Right ventricle myocardium inferior (tissue), 1 donor: ENCODE data around the gene ITSN2. TPM values are rescaled to one million over a fixed set of nuclear protein-coding genes. Genes with fewer than 3 reads are reported as not detected.
A peak's percentile ranks its signal among the peaks of the same experiment; 100 is the strongest.
"Not testable (repeated sequence)": the region's sequence is repeated elsewhere in the genome, so short reads cannot be mapped to it uniquely, and the experiment has no call there.

Experiments
- ATAC-seq: fragments of 200-7000 bp; cut with Tn5 transposase; one replicate; pipeline ENCODE4 v1.9.1; 2020; ENCODE audit warnings: mild to moderate bottlenecking, moderate library complexity
- DNase-seq: peaks from one replicate; pipeline ENCODE4 v3.0.0; 2021; ENCODE audit errors: missing footprints
- intact Hi-C: fragments of 100-400 bp; cut with DNase I; formaldehyde crosslinking; loops from one replicate; pipeline ENCODE4 v1.11.0; 2022
- total RNA-seq: library from RNA; stranded (reverse); fragmentation: NEBNext Ultra II Directional; extraction: Animal tissue kit (Norgen Biotek cat#: 25700); gene quantifications from one replicate; pipeline ENCODE4 v1.2.1, GENCODE V29; 2021
- donor health status: DM: no; HTN: yes; CAD: no; lungs with severe emphysema.

ITSN2 gene
- total RNA-seq, 1 donor from 2014 or later, result 41.3 TPM

- no peak for DNase-seq
- intact Hi-C loops, result no loop called here
- no peak for ATAC-seq
These were observed 153.0 kb downstream of the ITSN2 start for GRCh38 chr2:24207359-24207758.

- no peak for DNase-seq
- ATAC-seq, result no peak
- intact Hi-C loops, result no loop called here
These were observed 153.6 kb downstream of the ITSN2 start for GRCh38 chr2:24206714-24207113.

- ATAC-seq (no peak), DNase-seq (no peak)
- intact Hi-C loops, result no loop called here
These were observed 154.1 kb downstream of the ITSN2 start for GRCh38 chr2:24206242-24206641.

- intact Hi-C loops, result no loop called here
- ATAC-seq, result no peak
These were observed 155.2 kb downstream of the ITSN2 start for GRCh38 chr2:24205131-24205530.

GRCh38 chr2:24204505-24204904 is 155.8 kb downstream of the ITSN2 start:
- DNase-seq (no peak), ATAC-seq (no peak)
- intact Hi-C loops, result no loop called here

More at GRCh38 chr2:24205131-24205530, 155.2 kb downstream of the ITSN2 start:
- DNase-seq, result no peak

GRCh38 chr2:24203787-24204150 is 156.6 kb downstream of the ITSN2 start:
- ATAC-seq (no peak), DNase-seq (no peak)
- intact Hi-C loops, result no loop called here

- ATAC-seq (no peak), DNase-seq (no peak)
- intact Hi-C loops, result no loop called here
These were observed 157.1 kb downstream of the ITSN2 start for GRCh38 chr2:24203029-24203786.

GRCh38 chr2:24200799-24201198 is 159.5 kb downstream of the ITSN2 start:
- intact Hi-C loops, result no loop called here
- DNase-seq (no peak), ATAC-seq (no peak)

- DNase-seq, result no peak
- intact Hi-C loops, result no loop called here
- peak; percentile 63 for ATAC-seq
These were observed 160.3 kb downstream of the ITSN2 start for GRCh38 chr2:24199968-24200590.

- intact Hi-C loops, DNase-seq, ATAC-seq: not testable (repeated sequence)
These were observed 163.1 kb downstream of the ITSN2 start for GRCh38 chr2:24197213-24197612.

- DNase-seq, result no peak
- no peak for ATAC-seq
- intact Hi-C loops, result no loop called here
These were observed 168.5 kb downstream of the ITSN2 start for GRCh38 chr2:24191848-24192247.

GRCh38 chr2:24191156-24191555 is 169.2 kb downstream of the ITSN2 start:
- no peak for ATAC-seq
- no peak for DNase-seq
- intact Hi-C loops, result no loop called here

- ATAC-seq, result no peak
- no peak for DNase-seq
These were observed 169.8 kb downstream of the ITSN2 start for GRCh38 chr2:24190503-24190902.

GRCh38 chr2:24189551-24189950 is 170.8 kb downstream of the ITSN2 start:
- intact Hi-C loops, result no loop called here
- ATAC-seq, result no peak
- DNase-seq, result no peak

More at GRCh38 chr2:24190503-24190902, 169.8 kb downstream of the ITSN2 start:
- intact Hi-C loops, result no loop called here

- ATAC-seq (no peak), DNase-seq (no peak)
- intact Hi-C loops, result no loop called here
These were observed 176.8 kb downstream of the ITSN2 start for GRCh38 chr2:24183366-24184069.

GRCh38 chr2:24182507-24182906 is 177.8 kb downstream of the ITSN2 start:
- DNase-seq, result no peak
- no peak for ATAC-seq
- intact Hi-C loops, result no loop called here

- DNase-seq (no peak), ATAC-seq (no peak)
- intact Hi-C loops, result no loop called here
These were observed 178.5 kb downstream of the ITSN2 start for GRCh38 chr2:24181849-24182248.

- DNase-seq (no peak), ATAC-seq (no peak)
- intact Hi-C loops, result no loop called here
These were observed 180.7 kb downstream of the ITSN2 start for GRCh38 chr2:24179683-24180082.

GRCh38 chr2:24176326-24176725 is 184.0 kb downstream of the ITSN2 start:
- intact Hi-C loops, result no loop called here
- no peak for DNase-seq
- no peak for ATAC-seq

- DNase-seq (no peak), ATAC-seq (no peak)
- intact Hi-C loops, result no loop called here
These were observed 184.6 kb downstream of the ITSN2 start for GRCh38 chr2:24175631-24176187.
